GM23338 (cell line): ENCODE results near the gene UBAC2. TPM values are rescaled to one million over a fixed set of nuclear protein-coding genes. Genes with fewer than 3 reads are reported as not detected.

ENCODE experiments used
- ATAC-seq: fragments of 200-7000 bp; cut with Tn5 transposase; 3 replicates; pipeline ENCODE4 v1.9.1; 2020
- DNase-seq: peaks from one replicate; pipeline ENCODE4 v3.0.0-alpha.2; 2015; ENCODE audit warnings: low spot score
- H2AFZ ChIP-seq: fragments of 200-600 bp; sonication (generic); 2 replicates; pipeline ENCODE4 v1.8.0; 2016; ENCODE audit warnings: antibody characterized with exemption, mild to moderate bottlenecking, moderate library complexity
- H3F3A ChIP-seq: fragments of 200-600 bp; sonication (generic); replicated peaks from 2 replicates; pipeline ENCODE4 v1.8.0; 2017; ENCODE audit warnings: antibody characterized with exemption, mixed run types, low read depth
- H3K27ac ChIP-seq: fragments of 200-600 bp; sonication (generic); 2 replicates; pipeline ENCODE4 v1.6.1; 2016; ENCODE audit warnings: low read depth
- H3K27me3 ChIP-seq: fragments of 200-600 bp; sonication (generic); 2 replicates; pipeline ENCODE4 v1.8.0; 2016; ENCODE audit warnings: mild to moderate bottlenecking, mixed run types, moderate library complexity; ENCODE audit not compliant: insufficient read depth
- H3K36me3 ChIP-seq: fragments of 200-600 bp; sonication (generic); 2 replicates; pipeline ENCODE4 v1.8.0; 2016; ENCODE audit warnings: mild to moderate bottlenecking; ENCODE audit not compliant: insufficient read depth
- H3K4me1 ChIP-seq: fragments of 200-600 bp; sonication (generic); 2 replicates; pipeline ENCODE4 v1.8.0; 2016; ENCODE audit warnings: mild to moderate bottlenecking, moderate library complexity; ENCODE audit not compliant: insufficient read depth
- H3K4me2 ChIP-seq: fragments of 200-600 bp; sonication (generic); 2 replicates; pipeline ENCODE4 v1.7.1; 2017; ENCODE audit warnings: mixed run types
- H3K4me3 ChIP-seq: fragments of 200-600 bp; sonication (generic); 2 replicates; pipeline ENCODE4 v1.6.1; 2016; ENCODE audit warnings: mixed run types
- H3K79me2 ChIP-seq: fragments of 200-600 bp; sonication (generic); replicated peaks from 2 replicates; pipeline ENCODE4 v1.8.0; 2017; ENCODE audit warnings: mild to moderate bottlenecking; ENCODE audit not compliant: insufficient read depth
- H3K9me2 ChIP-seq: fragments of 200-600 bp; sonication (generic); 2 replicates; pipeline ENCODE4 v1.8.0; 2017; ENCODE audit not compliant: insufficient read depth
- H4K20me1 ChIP-seq: fragments of 200-600 bp; sonication (generic); replicated peaks from 2 replicates; pipeline ENCODE4 v1.8.0; 2017; ENCODE audit warnings: mild to moderate bottlenecking; ENCODE audit not compliant: insufficient read depth
- H3K27ac Mint-ChIP-seq: 2 replicates; pipeline ENCODE4 v1.8.0; 2020; ENCODE audit warnings: inconsistent platforms, mild to moderate bottlenecking, moderate library complexity, mixed read lengths
- H3K27me3 Mint-ChIP-seq: 3 replicates; pipeline ENCODE4 v1.8.0; 2022; ENCODE audit warnings: low read depth, mild to moderate bottlenecking, moderate library complexity, mixed read lengths, inconsistent platforms; ENCODE audit not compliant: insufficient read depth, poor library complexity
- H3K36me3 Mint-ChIP-seq: 3 replicates; pipeline ENCODE4 v1.8.0; 2021; ENCODE audit warnings: low read depth, mild to moderate bottlenecking, inconsistent platforms, moderate library complexity, mixed read lengths
- H3K4me1 Mint-ChIP-seq: 3 replicates; pipeline ENCODE4 v1.8.0; 2020; ENCODE audit warnings: mild to moderate bottlenecking, inconsistent platforms, mixed read lengths
- H3K4me3 Mint-ChIP-seq: 3 replicates; pipeline ENCODE4 v1.8.0; 2021; ENCODE audit warnings: moderate library complexity, mild to moderate bottlenecking, inconsistent platforms, mixed read lengths
- H3K9me3 Mint-ChIP-seq: 3 replicates; pipeline ENCODE4 v1.8.0; 2020; ENCODE audit warnings: moderate library complexity, mild to moderate bottlenecking, inconsistent platforms, mixed read lengths
- JUNB ChIP-seq: IDR thresholded peaks from one replicate; pipeline ENCODE4 v1.6.1; 2016; ENCODE audit warnings: antibody characterized with exemption; ENCODE audit not compliant: unreplicated experiment
- NANOG ChIP-seq: IDR thresholded peaks from 2 replicates; pipeline ENCODE4 v1.6.1; 2016; ENCODE audit warnings: antibody characterized with exemption, borderline replicate concordance
- STAT1 ChIP-seq: IDR thresholded peaks from one replicate; pipeline ENCODE4 v1.6.1; 2016; ENCODE audit warnings: antibody characterized with exemption; ENCODE audit not compliant: unreplicated experiment
- ZNF114 ChIP-seq: fragments of 250-450 bp; sonication (Bioruptor Pico); IDR thresholded peaks from 2 replicates; pipeline ENCODE4 v1.5.0; 2020; ENCODE audit warnings: mild to moderate bottlenecking, moderate library complexity
- polyA plus RNA-seq: library from polyadenylated mRNA; unstranded; fragments of >200 nt; fragmentation: Nextera tagmentation; extraction: Ambion mirVana; gene quantifications from 2 replicates; pipeline ENCODE4 v1.2.1, GENCODE V29; 2016
- total RNA-seq: library from RNA; depleted of rRNA; stranded (reverse); fragments of >200 nt; shearing (Covaris generic); gene quantifications from 2 replicates; pipeline ENCODE4 v1.2.3, GENCODE V29; 2014
- TF ChIP-seq, protein P1 (sequence below): IDR thresholded peaks from one replicate; pipeline ENCODE4 v1.6.1; 2018; ENCODE audit warnings: antibody characterized with exemption; ENCODE audit not compliant: unreplicated experiment

Gene UBAC2
- total and polyA plus RNA-seq, 2 experiments from 2014 or later, result 37.9 to 76.9 TPM

DNA sequence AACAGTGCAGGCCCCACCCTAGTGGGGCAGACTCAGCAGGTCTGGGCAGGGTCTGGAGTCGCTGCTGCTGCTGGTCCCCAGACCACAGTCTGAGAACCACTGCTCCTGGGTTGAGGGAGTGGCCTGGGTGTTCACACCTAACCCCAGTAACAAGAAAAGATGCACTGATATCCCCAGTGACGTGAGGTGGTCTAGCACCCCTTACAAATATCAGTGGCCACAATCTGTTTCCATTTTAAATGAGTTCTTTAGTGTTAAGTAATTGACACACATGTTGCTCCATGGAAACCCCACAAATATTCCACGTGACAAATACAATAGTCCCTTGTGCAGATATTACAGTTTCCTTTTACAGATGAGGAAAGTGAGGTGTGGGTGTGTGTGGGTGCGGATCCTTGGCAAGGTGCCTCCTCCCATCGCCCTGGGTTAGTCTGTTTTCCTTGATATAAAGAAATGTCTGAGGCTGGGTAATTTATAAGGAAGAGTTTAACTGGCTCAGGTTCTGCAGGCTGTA lies 202.9 kb downstream of the UBAC2 start:
- H3K27me3 Mint-ChIP-seq, result no peaks in the 10 kb centered on the region
- H3K27ac Mint-ChIP-seq, result no peak overlapping the region
- H3K36me3 ChIP-seq, result no peaks in the 10 kb centered on the region
- no peak overlapping the region for H3K27ac ChIP-seq
- ATAC-seq (no peak), DNase-seq (no peak)
- no peak for TF ChIP-seq NANOG
- no peak for TF ChIP-seq JUNB
- H3F3A ChIP-seq, result no peaks in the 10 kb centered on the region
- H4K20me1 ChIP-seq, result no peaks in the 10 kb centered on the region
- no peak overlapping the region for H3K4me3 ChIP-seq
- H3K9me3 Mint-ChIP-seq, result peaks cover 7% of the 10 kb centered on the region; the same call in 2 of the 3 replicates
- no peak overlapping the region for H2AFZ ChIP-seq
- H3K4me1 Mint-ChIP-seq, result peaks cover 9% of the 10 kb centered on the region
- no peaks in the 10 kb centered on the region for H3K9me2 ChIP-seq
- H3K4me1 ChIP-seq, result 0 out of 2 replicates have a peak, but pooled peaks cover 3% of the 10 kb centered on the region
- no peaks in the 10 kb centered on the region for H3K27me3 ChIP-seq
- H3K79me2 ChIP-seq, result no peaks in the 10 kb centered on the region
- H3K4me3 Mint-ChIP-seq, result no peak overlapping the region
- no peaks in the 10 kb centered on the region for H3K36me3 Mint-ChIP-seq
- H3K4me2 ChIP-seq, result no peak overlapping the region

DNA sequence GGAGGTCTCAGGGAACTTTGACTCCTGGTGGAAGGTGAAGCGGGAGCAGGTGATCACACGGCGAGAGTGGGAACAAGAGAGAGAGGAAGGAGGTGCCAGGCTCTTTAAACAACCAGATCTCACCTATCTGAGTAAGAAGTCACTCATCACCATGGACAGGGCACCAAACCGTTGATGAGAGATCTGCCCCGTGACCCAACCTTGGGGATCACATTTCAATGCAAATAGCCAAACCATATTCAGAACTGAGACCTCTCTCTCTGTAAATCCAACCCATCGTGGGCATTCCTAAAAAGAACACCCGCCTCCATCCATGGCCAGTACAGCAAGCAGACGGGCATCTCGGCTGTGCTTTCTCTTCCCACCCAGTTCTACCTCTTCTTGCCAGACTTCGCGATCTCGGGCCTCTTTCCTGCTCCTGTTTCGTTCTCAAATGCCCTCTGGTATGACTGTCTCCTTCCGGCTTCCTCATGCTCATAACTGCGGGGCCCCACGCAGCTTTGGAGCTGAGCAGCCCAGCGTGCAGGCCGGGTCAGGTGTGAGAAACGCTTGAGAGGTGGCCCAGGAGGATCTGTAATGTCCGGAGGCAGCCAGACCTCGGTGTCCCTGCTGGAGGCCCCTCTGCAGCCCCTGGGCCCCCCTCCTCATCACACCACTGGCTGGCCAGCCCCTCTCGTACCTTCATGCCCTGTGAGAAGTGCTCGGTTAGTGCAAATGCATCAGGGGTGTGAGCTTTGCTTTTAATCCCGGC lies 203.5 kb downstream of the UBAC2 start:
- Histone ChIP-seq H3K9me2 (no peaks in the 10 kb centered on the region), H3K79me2 (no peaks in the 10 kb centered on the region), H3K4me3 (no peak overlapping the region), H3F3A (no peaks in the 10 kb centered on the region), H4K20me1 (no peaks in the 10 kb centered on the region), H2AFZ (no peak overlapping the region; the same call in 1 of the 2 replicates), H3K36me3 (no peaks in the 10 kb centered on the region), H3K27ac (no peak overlapping the region), H3K4me1 (0 out of 2 replicates have a peak, but pooled peaks cover 3% of the 10 kb centered on the region), H3K4me2 (no peak overlapping the region), H3K27me3 (no peaks in the 10 kb centered on the region)
- TF ChIP-seq ZNF114 (CRISPR knock-in tag) (no peak), STAT1 (no peak)
- TF ChIP-seq, protein P1, sequence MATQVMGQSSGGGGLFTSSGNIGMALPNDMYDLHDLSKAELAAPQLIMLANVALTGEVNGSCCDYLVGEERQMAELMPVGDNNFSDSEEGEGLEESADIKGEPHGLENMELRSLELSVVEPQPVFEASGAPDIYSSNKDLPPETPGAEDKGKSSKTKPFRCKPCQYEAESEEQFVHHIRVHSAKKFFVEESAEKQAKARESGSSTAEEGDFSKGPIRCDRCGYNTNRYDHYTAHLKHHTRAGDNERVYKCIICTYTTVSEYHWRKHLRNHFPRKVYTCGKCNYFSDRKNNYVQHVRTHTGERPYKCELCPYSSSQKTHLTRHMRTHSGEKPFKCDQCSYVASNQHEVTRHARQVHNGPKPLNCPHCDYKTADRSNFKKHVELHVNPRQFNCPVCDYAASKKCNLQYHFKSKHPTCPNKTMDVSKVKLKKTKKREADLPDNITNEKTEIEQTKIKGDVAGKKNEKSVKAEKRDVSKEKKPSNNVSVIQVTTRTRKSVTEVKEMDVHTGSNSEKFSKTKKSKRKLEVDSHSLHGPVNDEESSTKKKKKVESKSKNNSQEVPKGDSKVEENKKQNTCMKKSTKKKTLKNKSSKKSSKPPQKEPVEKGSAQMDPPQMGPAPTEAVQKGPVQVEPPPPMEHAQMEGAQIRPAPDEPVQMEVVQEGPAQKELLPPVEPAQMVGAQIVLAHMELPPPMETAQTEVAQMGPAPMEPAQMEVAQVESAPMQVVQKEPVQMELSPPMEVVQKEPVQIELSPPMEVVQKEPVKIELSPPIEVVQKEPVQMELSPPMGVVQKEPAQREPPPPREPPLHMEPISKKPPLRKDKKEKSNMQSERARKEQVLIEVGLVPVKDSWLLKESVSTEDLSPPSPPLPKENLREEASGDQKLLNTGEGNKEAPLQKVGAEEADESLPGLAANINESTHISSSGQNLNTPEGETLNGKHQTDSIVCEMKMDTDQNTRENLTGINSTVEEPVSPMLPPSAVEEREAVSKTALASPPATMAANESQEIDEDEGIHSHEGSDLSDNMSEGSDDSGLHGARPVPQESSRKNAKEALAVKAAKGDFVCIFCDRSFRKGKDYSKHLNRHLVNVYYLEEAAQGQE, result peak; percentile 60
- Mint-ChIP-seq H3K27ac (no peak overlapping the region), H3K36me3 (no peaks in the 10 kb centered on the region; the same call in 2 of the 3 replicates), H3K27me3 (no peaks in the 10 kb centered on the region), H3K4me3 (no peak overlapping the region), H3K9me3 (peaks cover 9% of the 10 kb centered on the region; the same call in 2 of the 3 replicates), H3K4me1 (peaks cover 9% of the 10 kb centered on the region)
- ATAC-seq (peak; percentile 43; the same call in 2 of the 3 replicates), DNase-seq (no peak)
